LNCaP clone FGC (cell line): ENCODE data around the gene RBM33.

Experiments
- DNase-seq: peaks from one replicate; pipeline ENCODE4 v3.0.0-alpha.2; 2011; ENCODE audit warnings: low read depth
- H3K4me3 ChIP-seq: 2 replicates; pipeline ENCODE4 v1.5.1; 2011; ENCODE audit warnings: mild to moderate bottlenecking, low read depth, low read length, control low read depth
- CTCF ChIP-seq: IDR thresholded peaks from 2 replicates; pipeline ENCODE4 v1.5.1; 2012; ENCODE audit warnings: mild to moderate bottlenecking; ENCODE audit not compliant: control insufficient read depth, insufficient read depth; ENCODE audit errors: extremely low read depth

Gene RBM33

GRCh38 chr7:155773531-155773930 lies 129.1 kb downstream of the RBM33 start:
- no peak for DNase-seq
- no peak for TF ChIP-seq CTCF
- H3K4me3 ChIP-seq: no peak overlapping the region

- no peak for TF ChIP-seq CTCF
- H3K4me3 ChIP-seq: no peak overlapping the region
- DNase-seq: no peak
Measured at GRCh38 chr7:155774947-155775346, 130.5 kb downstream of the RBM33 start.

GRCh38 chr7:155775691-155776090 lies 131.2 kb downstream of the RBM33 start:
- no peak for DNase-seq
- no peak for TF ChIP-seq CTCF
- no peak overlapping the region for H3K4me3 ChIP-seq

- DNase-seq: no peak
- no peak overlapping the region for H3K4me3 ChIP-seq
- TF ChIP-seq CTCF: no peak
Measured at GRCh38 chr7:155776606-155777005, 132.1 kb downstream of the RBM33 start.

DNA sequence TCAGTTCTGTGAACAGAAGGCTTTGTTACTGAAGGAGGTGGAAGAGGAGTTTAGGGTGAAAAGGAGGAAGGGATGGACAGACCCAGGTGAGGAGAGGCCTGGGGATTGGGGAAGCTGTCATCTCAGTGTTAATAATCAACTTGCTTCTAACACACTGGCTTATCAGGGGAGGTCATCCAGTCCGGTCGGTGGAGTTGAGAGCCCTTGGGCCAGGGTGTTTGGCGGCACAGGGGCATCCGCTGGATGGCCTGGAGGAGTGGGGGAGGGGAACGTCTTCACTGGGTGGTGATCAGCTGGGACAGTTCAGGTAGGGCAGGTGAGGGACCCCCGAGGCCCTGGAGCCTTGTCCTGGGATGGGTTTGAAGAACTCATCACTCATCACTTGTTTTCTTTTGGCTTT lies 133.9 kb downstream of the RBM33 start:
- TF ChIP-seq CTCF: no peak
- no peak overlapping the region for H3K4me3 ChIP-seq
- DNase-seq: no peak

- H3K4me3 ChIP-seq: no peak overlapping the region
- no peak for DNase-seq
- no peak for TF ChIP-seq CTCF
Measured at GRCh38 chr7:155780884-155781283, 136.4 kb downstream of the RBM33 start.

DNA sequence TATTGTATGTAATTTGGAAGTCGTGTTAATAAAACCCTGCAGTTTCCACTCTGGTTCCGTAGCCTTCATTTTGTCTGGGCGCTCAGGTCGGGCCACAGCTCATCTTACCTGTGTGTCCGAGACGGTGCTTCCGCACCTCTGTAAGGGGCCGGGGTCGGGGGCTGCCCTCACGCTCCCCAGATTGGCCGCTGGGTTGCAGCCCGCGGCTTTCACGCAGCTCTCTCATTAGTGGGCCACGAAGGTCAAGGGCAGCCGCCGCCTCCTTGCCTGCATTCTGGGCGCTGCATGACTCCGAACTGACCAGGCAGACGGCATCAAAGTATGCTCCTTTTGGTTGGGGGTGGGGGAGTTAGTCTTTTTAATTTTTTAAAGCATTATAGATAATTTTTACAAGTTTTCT lies 137.0 kb downstream of the RBM33 start:
- DNase-seq: no peak
- TF ChIP-seq CTCF: no peak
- H3K4me3 ChIP-seq: no peak overlapping the region
